Smooth muscle cell of the brain vasculature (primary cell): ENCODE data around the gene TRAPPC3L.

ENCODE experiments used
- DNase-seq: peaks from one replicate; pipeline ENCODE4 v3.0.0-alpha.2; 2012; ENCODE audit warnings: low read depth, low spot score

The TRAPPC3L gene

DNA sequence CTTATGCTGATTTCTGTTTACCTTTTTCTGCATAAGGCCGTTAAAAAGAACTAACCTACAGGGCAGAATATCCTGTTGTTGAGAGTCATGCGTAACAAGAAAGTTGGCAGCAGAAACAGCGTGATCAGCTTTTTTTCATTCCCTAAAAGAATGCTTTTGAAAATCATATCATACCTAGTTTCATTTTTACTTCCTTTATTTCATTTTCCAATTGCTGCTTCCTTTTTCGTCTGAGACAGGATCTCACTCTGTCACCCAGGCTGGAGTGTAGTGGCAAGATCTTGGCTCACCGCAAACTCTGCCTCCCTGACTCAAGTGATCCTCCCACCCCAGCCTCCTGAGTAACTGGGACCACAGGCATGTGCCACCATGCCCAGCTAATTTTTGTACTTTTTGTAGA lies 80.2 kb downstream of the TRAPPC3L start:
- no peak for DNase-seq

DNA sequence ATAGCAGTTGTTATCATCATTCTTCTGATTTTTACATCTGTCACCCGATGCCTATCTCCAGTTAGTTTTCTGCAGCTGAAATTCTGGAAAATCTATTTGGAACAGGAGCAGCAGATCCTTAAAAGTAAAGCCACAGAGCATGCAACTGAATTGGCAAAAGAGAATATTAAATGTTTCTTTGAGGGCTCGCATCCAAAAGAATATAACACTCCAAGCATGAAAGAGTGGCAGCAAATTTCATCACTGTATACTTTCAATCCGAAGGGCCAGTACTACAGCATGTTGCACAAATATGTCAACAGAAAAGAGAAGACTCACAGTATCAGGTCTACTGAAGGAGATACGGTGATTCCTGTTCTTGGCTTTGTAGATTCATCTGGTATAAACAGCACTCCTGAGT lies 82.2 kb downstream of the TRAPPC3L start:
- DNase-seq = no peak

DNA sequence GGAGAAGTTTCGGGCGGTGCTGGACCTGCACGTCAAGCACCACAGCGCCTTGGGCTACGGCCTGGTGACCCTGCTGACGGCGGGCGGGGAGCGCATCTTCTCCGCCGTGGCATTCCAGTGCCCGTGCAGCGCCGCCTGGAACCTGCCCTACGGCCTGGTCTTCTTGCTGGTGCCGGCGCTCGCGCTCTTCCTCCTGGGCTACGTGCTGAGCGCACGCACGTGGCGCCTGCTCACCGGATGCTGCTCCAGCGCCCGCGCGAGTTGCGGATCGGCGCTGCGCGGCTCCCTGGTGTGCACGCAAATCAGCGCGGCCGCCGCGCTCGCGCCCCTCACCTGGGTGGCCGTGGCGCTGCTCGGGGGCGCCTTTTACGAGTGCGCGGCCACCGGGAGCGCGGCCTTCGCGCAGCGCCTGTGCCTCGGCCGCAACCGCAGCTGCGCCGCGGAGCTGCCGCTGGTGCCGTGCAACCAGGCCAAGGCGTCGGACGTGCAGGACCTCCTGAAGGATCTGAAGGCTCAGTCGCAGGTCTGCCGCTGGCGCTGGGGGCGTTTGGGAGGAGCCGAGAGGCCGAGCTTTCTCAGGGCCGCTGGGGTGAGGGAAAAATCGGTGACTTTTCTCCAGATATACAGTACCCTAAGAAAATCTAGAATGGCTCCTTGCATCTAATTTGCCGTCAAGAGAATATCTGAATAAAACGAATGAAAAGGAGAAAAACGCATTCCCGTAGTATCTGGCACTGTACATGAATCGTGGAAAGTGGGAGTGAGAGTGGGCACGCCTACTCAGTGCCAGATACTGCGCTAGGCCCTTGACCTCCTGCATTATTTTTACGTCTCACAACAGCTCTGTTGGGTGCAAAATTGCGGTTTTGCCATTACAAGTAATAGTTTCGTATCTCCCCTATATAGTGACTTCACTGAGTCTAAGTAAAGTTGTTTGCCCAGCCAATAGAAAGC lies 83.3 kb downstream of the TRAPPC3L start:
- DNase-seq = no peak

DNA sequence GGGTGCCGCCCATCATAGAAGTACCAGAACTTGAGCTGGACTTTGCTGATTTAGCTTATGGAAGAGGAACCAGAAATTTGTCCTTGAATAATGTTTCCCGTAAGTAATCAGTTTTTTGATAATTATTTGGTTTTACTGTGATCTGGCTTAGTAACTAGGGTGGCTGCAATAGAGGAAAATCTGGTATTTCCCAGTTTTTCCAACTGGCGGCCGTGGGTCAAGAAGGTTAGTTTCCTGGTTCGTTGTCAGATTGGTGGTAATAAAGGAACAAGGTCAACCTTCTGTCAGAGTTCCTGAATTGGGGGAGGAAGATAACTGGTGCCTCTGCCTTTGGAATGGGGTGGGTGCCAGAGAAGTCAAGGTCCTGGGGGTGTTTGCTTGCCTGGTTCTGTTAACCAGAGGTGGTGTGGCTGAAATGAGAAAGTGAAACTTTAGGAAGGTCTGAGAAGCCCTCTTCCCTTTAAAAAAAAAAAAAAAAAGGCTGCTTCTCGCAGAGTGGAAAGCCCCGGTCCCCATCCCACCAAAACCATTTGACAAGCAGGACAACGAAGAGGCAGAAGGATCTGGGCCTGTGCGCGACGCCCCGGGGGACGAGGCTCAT lies 84.1 kb downstream of the TRAPPC3L start, which contains the start of gene CALHM6:
Gene CALHM6, plus strand, starts transcription at position 45 of the 601 bp plus-strand sequence. Its CDS starts 555 bp downstream, at position 600.
- DNase-seq = no peak

GRCh38 chr6:116459927-116460326 lies 85.6 kb downstream of the TRAPPC3L start:
- DNase-seq = no peak

- no peak for DNase-seq
Measured at GRCh38 chr6:116458264-116458663, 87.2 kb downstream of the TRAPPC3L start.

DNA sequence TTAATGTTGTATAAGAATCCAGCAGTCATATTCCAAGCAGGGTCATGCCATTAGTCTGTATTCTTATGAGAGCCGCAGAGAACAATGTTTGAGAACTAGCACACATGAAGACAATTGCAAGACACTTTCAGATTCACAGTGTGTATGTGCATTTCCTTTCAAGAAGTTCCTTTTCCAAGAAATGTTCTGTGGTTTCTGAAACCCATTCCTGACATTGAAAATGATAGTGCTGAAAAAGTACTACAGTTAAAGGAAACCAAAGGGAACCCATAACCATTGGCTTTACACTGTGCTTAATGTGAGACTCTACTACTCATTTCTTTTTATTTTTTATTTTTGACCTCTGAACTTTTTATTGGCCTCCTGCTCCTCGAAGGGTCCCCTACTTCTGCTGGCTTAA lies 88.6 kb downstream of the TRAPPC3L start:
- no peak for DNase-seq

GRCh38 chr6:116456106-116456505 lies 89.4 kb downstream of the TRAPPC3L start:
- no peak for DNase-seq

- no peak for DNase-seq
Measured at GRCh38 chr6:116452531-116452930, 93.0 kb downstream of the TRAPPC3L start.

GRCh38 chr6:116451916-116452315 lies 93.6 kb downstream of the TRAPPC3L start:
- no peak for DNase-seq

GRCh38 chr6:116450769-116451740 lies 94.4 kb downstream of the TRAPPC3L start:
- DNase-seq = no peak

DNA sequence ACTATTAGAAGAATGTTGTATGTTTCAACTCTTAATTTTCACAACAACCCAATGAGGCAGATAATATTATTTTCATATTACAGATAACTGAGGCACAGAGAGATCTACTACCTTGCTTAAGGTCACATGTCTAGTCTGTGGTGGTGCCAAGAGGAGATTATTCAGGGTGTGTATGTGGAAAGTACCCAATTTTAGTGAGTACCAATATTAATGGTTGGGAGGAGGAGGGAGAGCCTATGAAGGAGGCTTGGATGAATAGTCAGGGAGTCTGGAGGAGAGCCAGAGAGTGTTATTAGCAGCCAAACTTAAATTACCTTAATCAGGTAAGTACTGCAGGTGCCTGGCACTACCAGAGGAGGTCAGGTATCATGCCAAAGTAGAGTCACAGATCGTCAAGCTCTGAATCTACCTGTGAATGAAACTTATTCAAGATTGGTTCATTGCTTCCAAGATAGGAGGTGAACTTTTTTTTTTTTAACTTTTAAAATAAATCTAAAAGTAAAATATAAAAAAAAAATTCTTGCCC lies 95.2 kb downstream of the TRAPPC3L start:
- DNase-seq = no peak

GRCh38 chr6:116449565-116449964 lies 95.9 kb downstream of the TRAPPC3L start:
- DNase-seq = no peak

DNA sequence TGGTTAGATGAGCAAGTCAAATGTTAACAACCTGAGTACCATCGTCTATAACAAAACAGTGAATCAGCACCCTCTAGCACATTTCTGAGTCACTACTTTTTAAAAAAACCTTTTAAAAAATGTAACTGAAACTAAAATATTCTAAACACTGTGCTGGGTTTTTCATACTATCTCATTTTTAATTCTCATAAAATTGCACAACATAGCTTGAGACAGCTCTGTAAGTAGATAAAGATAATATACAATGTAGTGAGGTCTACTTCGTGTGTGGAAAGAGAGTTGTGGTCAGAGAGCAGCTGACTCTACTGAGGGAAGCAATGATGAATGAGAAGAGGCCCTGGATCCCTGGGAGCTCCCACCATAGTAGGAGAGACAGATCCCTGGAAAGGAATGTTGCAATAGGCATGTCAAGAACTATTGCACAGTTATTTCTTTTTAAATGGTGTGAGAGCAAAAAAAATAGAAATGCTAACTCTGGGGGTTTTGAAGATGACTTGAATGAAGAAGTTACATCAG lies 97.9 kb downstream of the TRAPPC3L start:
- DNase-seq = no peak

DNA sequence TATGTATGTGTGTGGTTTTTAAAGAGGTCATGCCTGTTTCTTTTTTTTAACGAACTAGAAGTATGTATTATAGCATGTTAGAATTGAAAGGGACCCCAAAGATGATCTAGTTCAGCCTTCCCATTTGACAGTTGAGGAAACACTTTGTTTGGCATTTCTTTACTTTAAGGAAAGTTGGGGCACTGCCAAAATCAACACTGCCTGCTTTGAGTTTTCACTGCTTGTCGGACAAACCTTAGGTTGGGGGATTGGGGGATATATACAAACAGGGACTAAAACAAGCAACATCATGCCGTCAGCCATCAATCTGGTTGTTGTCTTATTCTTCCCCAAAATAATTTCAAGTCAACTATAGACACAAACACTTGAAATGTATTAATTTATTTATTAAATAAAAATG lies 98.4 kb downstream of the TRAPPC3L start:
- no peak for DNase-seq

DNA sequence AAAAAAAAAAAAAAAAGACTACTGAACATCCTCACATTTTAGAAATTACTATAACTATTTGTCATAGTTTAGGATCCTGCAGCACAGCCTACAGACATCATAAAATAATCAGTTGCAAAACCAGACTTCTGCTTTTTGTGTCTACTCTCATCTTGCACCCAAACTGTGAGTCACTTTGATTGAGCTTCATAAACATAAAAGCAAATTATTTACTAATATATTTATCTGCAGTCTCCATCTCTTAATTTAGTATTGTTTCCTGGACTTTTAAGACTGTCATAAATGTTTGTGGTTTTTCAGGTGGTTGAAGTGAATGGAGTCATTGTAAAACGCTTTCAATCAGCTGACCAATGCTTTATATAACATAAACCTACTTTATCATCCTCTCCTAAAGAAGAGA lies 99.1 kb downstream of the TRAPPC3L start:
- no peak for DNase-seq

DNA sequence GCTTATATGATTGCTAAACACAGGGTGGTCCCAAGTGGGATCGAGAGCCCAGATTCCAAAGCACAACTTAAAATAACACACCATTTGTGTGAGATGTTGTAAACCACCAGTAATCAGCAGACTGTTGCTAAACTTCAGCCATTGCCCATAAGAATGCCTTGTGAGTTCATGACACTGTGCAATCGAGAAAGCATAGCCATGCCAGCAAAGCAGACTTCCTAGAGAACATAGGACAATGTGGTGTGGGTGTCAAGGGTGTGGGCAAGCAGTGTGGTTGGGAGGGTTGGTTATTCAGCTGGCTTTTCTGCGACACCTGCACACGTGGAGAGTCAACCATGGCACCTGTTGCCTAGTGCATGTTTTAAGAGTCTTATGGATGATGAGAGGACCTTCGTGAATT lies 100.4 kb downstream of the TRAPPC3L start:
- no peak for DNase-seq
